Fibroblast of mammary gland (primary cell): ENCODE data around the gene DNAJA3.

Experiments
- DNase-seq: peaks from one replicate; pipeline ENCODE4 v3.0.0-alpha.2; 2010; ENCODE audit warnings: low read depth
- H3K4me3 ChIP-seq: 2 replicates; pipeline ENCODE4 v1.5.1; 2011; ENCODE audit warnings: low read depth, mild to moderate bottlenecking, low read length, moderate library complexity; ENCODE audit not compliant: control insufficient read depth
- TF ChIP-seq, protein P1 (sequence below): conservative IDR thresholded peaks from 2 replicates; pipeline ENCODE4 v1.5.1; 2011; ENCODE audit warnings: low read depth, low read length, inconsistent platforms; ENCODE audit not compliant: control insufficient read depth, insufficient read depth

DNAJA3 gene

DNA sequence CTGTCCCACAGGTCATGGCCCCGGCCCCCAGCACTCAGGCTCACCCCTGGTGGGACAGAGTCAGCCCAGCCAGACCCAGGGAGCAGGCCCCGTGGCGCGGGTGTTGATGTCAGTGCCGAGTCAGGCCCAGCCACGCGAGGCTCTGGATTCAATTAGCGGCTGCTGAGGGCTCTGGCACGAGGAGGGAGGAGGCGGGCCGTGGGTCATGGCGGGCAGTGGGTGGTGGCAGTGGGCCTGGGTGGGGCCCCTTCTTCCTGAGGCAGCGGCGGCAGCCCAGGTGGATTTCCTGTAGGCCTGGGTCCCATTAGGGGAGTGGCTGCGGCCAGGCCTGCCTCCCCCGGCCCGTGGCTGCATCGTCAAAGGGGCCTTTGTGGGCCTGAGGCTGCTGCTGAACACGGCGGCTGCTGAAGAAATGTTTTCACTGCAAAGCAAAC lies 41.1 kb upstream of the DNAJA3 start:
- TF ChIP-seq, protein P1, sequence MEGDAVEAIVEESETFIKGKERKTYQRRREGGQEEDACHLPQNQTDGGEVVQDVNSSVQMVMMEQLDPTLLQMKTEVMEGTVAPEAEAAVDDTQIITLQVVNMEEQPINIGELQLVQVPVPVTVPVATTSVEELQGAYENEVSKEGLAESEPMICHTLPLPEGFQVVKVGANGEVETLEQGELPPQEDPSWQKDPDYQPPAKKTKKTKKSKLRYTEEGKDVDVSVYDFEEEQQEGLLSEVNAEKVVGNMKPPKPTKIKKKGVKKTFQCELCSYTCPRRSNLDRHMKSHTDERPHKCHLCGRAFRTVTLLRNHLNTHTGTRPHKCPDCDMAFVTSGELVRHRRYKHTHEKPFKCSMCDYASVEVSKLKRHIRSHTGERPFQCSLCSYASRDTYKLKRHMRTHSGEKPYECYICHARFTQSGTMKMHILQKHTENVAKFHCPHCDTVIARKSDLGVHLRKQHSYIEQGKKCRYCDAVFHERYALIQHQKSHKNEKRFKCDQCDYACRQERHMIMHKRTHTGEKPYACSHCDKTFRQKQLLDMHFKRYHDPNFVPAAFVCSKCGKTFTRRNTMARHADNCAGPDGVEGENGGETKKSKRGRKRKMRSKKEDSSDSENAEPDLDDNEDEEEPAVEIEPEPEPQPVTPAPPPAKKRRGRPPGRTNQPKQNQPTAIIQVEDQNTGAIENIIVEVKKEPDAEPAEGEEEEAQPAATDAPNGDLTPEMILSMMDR, result no peak
- no peak overlapping the region for H3K4me3 ChIP-seq
- DNase-seq, result peak; percentile 78

DNA sequence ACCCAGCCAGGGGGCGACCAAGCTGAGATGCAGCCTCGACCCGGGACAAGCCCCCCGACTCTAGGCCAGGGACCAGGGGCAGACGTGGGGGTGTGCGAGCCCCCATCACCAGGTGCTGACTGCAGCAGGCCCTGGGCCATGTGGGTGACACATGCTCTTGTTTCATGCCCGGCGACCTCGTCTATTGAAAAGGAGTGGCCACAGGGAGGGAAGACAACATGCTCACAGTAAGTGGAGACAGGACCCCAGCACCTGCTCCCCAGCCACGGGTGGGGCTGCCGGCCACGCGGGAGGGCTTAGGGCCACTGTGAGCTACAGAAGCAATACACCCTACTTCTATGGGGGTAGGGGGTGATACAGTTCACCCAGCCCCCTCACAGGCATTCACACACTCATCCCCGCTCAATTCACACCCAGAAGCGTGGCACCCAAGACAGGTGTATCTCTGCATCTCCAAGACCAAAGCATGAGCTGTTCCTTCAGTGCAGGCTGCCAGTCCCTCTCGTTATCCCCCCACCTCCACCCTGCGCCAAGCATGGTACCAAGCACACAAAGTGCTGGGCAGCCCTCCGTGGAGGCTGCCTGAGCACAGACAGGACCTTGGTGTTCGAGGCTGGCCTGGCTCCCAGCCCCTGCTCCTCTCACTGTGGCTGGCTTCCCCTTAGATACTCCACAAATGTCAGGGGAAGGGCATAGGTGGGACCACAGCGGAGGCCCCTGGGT lies 40.4 kb upstream of the DNAJA3 start:
- H3K4me3 ChIP-seq, result no peak overlapping the region
- TF ChIP-seq, protein P1, result no peak
- peak; percentile 45 for DNase-seq

DNA sequence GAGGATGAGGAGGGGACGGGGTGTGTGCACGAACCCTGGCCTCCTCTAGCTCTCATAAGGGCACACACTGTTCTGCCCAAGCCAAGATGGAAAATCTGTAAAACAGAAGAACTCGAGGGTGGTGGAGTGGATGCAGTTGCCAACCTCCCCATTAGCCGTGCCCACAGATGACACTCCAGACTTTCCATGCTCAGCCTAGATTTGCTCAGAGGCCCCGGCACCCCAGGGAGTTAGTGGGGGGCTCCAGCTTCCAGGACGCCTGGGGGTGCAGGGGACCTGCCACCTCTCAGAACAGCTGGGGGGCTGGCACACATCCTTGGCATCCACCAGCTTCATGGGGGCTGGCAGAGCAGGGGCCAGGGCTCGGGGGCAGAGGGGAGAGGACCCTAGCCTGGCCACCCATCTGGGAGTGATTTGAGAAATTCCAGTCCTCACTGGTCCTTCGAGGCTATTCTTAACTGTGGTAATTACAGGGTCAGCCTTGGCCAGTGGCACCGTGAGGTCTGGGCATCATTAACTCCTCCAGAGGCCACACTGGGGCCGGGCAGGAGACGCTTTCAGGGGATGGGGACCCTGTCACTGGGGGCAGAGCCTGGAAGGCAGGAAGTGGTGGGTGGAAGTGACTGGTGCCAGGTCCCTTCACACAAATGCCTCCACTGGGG lies 39.7 kb upstream of the DNAJA3 start:
- TF ChIP-seq, protein P1, result no peak
- DNase-seq, result no peak
- no peak overlapping the region for H3K4me3 ChIP-seq

DNA sequence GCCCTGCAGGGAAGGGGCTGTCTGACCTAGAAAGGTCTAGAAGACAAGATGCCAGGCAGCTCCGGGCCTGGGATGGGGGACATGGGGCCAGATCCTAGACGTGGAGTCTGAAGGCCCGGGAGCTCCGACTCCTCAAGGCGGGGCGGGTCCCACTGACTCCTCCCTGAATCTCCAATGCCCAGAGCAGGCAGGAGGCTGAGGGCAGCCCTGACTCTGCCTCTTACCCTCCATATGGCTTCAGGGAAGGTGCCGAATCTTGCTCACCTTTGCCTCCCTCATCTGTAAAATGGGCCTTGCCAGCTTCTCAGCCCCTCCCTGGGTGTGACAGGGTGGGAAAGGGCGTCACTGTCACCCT lies 39.2 kb upstream of the DNAJA3 start:
- DNase-seq, result peak; percentile 58
- TF ChIP-seq, protein P1, result no peak
- H3K4me3 ChIP-seq, result no peak overlapping the region

DNA sequence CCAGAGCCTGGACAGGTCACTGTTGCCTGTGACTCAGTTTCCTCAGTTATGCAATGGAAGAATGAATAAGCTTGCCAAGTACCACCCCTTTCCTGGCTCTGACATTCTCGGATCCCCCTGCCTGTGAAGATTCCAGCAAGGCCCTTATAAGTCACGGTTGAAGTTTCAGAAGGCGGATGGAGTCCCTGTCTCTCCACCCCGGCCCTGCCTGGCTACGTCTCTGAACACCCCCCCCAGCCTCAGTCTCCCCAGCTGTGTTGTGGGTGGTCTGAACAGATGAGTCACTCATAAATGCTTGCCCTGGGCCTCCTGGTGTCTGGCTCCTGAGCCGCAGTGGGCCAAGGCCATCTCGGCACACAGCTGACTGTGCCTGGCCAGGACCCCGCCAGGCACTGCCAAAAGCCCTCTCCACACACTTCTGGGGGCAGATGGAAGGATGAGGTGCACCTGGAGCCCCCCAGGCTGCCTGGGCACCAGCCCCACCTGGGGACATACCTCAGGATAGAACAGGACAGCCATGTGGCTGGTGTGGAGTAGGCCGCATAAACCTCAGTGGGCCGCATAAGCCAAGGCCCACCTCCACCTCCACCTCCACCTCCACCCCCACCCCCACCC lies 38.6 kb upstream of the DNAJA3 start:
- DNase-seq, result peak; percentile 70
- TF ChIP-seq, protein P1, result no peak
- H3K4me3 ChIP-seq, result no peak overlapping the region

DNA sequence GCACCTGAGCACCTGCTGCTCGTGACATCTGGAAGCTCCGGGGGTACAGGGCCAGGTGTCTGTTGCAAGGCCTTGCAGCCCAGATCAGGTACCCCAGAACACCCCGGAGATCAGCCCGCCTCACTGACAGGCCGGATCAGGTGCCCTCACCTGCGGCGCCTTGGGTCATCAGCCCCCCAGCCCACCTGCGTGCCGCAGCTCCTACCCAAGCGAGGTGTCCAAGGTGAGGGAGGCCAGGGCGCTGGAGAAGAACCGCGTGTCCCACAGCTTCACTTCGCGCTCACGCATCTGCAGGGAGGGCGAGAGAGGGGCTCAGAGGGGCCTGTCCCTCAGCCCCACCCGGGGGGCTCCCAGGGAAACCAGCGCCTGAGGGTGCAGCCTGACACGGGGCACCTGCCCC lies 37.9 kb upstream of the DNAJA3 start:
- TF ChIP-seq, protein P1, result no peak
- H3K4me3 ChIP-seq, result no peak overlapping the region
- no peak for DNase-seq
